SJCRH30 (cell line): ENCODE data around the gene TCEAL2. TPM values are rescaled to one million over a fixed set of nuclear protein-coding genes. Genes with fewer than 3 reads are reported as not detected.
"Not testable (repeated sequence)": the region's sequence is repeated elsewhere in the genome, so short reads cannot be mapped to it uniquely, and the experiment has no call there.

Experiments
- DNase-seq, 2 experiments: peaks; one replicate each; pipeline ENCODE4 v3.0.0-alpha.2; 2015 to 2020
- H3K27ac ChIP-seq: fragments of 250-450 bp; sonication (Bioruptor Pico); 2 replicates; pipeline ENCODE4 v1.5.1; 2020; ENCODE audit warnings: mild to moderate bottlenecking, moderate library complexity
- H3K27me3 ChIP-seq: fragments of 250-450 bp; sonication (Bioruptor Pico); 2 replicates; pipeline ENCODE4 v1.5.1; 2020; ENCODE audit warnings: mild to moderate bottlenecking, moderate library complexity
- H3K36me3 ChIP-seq: fragments of 250-450 bp; sonication (Bioruptor Pico); 2 replicates; pipeline ENCODE4 v1.5.1; 2020; ENCODE audit warnings: mild to moderate bottlenecking, moderate library complexity
- H3K4me1 ChIP-seq: fragments of 250-450 bp; sonication (Bioruptor Pico); 2 replicates; pipeline ENCODE4 v1.5.1; 2020; ENCODE audit warnings: mild to moderate bottlenecking, moderate library complexity
- H3K4me3 ChIP-seq: fragments of 250-450 bp; sonication (Bioruptor Pico); 2 replicates; pipeline ENCODE4 v1.5.1; 2020; ENCODE audit warnings: mild to moderate bottlenecking, moderate library complexity
- H3K9me3 ChIP-seq: fragments of 250-450 bp; sonication (Bioruptor Pico); replicated peaks from 2 replicates; pipeline ENCODE4 v1.5.1; 2020; ENCODE audit warnings: mild to moderate bottlenecking, moderate library complexity
- total RNA-seq: library from RNA; depleted of rRNA; stranded (reverse); fragments of >200 nt; shearing (Covaris generic); gene quantifications from 2 replicates; pipeline ENCODE4 v1.2.3, GENCODE V29; 2014; rRNA removed

Gene TCEAL2
- not detected in 2 replicates for total RNA-seq

DNA sequence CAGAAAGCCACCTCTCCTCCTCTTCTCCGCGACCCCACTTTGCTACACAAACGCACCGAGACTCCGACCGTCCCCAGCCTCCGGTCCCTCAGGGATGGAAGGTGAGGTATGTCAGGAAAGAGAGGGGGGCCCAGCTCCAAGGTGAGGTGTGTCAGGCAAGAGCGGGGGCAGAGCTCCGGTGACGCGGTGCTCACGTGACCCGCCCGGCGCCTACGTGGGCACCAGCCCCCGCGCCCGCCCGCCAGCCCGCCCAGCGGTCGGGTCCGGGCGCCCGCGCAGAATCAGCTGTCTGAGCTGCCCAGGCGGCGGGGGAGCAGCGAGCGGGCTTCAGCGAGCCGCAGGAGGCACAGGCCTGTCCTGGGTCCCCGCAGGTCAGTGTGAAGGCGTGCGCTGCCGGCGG lies at the start of gene TCEAL2:
TSS of gene TCEAL2 (plus strand) at position 244 of the 400 bp plus-strand sequence. CDS start 1,152 bp downstream, outside the sequence.
- not testable (repeated sequence) for H3K36me3 ChIP-seq, DNase-seq, H3K9me3 ChIP-seq, H3K4me3 ChIP-seq, H3K4me1 ChIP-seq, H3K27ac ChIP-seq, H3K27me3 ChIP-seq

DNA sequence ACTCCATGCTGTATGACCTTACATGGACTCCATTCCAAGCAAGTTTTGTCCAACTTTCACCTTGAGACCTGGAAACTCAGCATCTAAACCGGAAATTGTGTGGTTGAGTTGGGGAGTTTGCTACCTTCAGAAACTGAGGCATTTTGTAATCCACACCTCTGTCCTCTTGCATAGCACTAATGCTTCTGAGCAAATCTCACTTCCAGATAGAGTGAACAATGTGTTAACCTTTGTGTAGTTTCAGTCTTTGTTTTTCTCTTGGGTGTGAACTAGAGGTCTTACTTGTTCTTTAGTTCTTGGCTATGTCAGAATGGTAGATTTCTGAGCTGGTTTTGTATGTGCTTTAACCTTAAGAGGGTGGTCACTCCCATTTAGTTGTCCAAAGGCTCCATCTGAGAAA lies 48.1 kb upstream of the TCEAL2 start:
- no peaks in the 10 kb centered on the region for H3K27me3 ChIP-seq
- H3K27ac ChIP-seq: no peak overlapping the region
- no peak overlapping the region for H3K4me3 ChIP-seq
- H3K4me1 ChIP-seq: no peaks in the 10 kb centered on the region
- no peak for DNase-seq
- H3K9me3 ChIP-seq: no peaks in the 10 kb centered on the region
- H3K36me3 ChIP-seq: no peaks in the 10 kb centered on the region

DNA sequence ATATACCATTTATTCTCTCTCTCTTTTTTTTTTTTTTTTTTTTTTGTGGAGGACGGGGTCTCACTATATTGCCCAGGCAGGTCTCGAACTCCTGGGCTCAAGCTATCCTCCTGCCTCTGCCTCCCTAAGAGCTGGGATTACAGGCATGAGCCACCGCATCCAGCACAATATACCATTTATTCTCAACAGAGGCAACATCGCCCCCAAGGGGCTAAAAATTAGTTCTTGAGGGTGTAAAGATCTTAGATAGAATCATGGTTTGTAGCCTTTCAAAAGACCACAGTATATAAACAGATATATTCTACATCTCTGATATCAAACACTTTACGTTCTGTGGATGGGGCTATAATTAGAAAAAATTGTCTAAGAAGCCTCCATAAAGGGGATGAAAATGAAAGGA lies 39.8 kb upstream of the TCEAL2 start:
- Histone ChIP-seq H3K27ac (no peak overlapping the region), H3K9me3 (no peaks in the 10 kb centered on the region), H3K36me3 (no peaks in the 10 kb centered on the region), H3K27me3 (no peaks in the 10 kb centered on the region), H3K4me1 (no peaks in the 10 kb centered on the region), H3K4me3 (no peak overlapping the region)
- peak in 1 of 2 experiments; percentile 32 for DNase-seq

DNA sequence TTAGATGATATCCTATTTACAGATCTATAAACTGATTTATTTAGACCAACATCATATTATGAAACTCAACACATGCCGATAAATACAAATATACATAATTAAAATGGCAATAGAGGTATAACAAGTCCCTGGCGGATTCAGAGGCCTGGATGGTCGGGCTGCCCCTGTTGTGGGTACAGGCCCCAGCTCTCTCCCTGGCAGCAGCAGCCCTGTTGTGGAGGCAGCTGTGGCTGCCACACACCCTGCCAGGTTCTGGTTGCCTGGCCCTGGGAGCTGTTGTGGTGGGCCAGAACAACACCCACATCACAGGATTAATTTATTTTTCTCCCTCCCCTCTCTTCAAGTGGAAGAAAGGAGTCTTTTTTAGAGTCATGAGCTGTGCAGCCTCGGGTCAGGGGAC lies 12.1 kb upstream of the TCEAL2 start:
- no peaks in the 10 kb centered on the region for H3K4me1 ChIP-seq
- no peak for DNase-seq

DNA sequence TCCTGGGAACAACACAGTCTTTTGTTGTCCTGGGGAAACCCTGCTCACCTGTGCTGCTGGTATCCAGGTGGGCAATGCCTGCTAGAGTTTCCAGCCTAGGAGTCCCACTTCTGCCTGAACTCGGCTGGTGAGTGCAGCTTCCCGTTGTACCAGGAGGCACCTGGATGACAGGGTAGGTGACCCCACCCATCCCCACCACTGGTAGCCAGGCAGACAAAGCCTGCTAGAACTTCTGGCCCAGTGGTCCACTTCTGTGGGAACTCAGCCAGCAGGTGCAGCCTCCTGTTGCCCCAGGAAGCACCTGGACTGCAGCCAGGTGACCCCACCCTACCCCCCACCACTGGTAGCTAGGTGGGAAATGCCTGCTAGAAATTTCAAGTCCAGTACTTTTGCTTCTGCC lies 9.7 kb upstream of the TCEAL2 start:
- no peaks in the 10 kb centered on the region for H3K9me3 ChIP-seq
- H3K4me1 ChIP-seq: no peaks in the 10 kb centered on the region
- H3K27me3 ChIP-seq: no peaks in the 10 kb centered on the region
- H3K4me3 ChIP-seq: no peak overlapping the region
- no peak for DNase-seq
- no peak overlapping the region for H3K27ac ChIP-seq
- H3K36me3 ChIP-seq: no peaks in the 10 kb centered on the region

More for the DNA sequence above, 12.1 kb upstream of the TCEAL2 start:
- no peaks in the 10 kb centered on the region for H3K9me3 ChIP-seq
- H3K4me3 ChIP-seq: no peak overlapping the region
- no peaks in the 10 kb centered on the region for H3K36me3 ChIP-seq
- no peak overlapping the region for H3K27ac ChIP-seq
- H3K27me3 ChIP-seq: no peaks in the 10 kb centered on the region

DNA sequence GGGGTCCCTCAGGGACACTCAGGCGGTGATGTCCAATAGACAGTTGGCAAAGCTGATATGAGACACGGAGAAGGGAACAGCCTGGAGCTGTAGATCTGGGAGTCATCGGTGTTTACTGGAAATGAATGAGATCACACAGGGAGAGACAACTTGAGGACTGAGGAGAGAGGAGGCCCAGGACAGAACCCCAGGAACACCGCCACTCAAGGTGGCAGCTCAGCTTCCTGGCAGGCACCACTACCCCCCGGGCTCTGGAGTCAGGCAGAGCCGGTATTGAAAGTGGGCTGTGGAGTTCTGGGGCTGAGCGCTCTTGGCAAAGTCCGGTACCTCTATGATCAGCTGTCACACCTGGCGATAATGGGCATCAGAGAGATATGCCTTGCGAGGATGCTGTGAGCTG lies 465 bp upstream of the TCEAL2 start:
- not testable (repeated sequence) for H3K9me3 ChIP-seq, H3K4me3 ChIP-seq

DNA sequence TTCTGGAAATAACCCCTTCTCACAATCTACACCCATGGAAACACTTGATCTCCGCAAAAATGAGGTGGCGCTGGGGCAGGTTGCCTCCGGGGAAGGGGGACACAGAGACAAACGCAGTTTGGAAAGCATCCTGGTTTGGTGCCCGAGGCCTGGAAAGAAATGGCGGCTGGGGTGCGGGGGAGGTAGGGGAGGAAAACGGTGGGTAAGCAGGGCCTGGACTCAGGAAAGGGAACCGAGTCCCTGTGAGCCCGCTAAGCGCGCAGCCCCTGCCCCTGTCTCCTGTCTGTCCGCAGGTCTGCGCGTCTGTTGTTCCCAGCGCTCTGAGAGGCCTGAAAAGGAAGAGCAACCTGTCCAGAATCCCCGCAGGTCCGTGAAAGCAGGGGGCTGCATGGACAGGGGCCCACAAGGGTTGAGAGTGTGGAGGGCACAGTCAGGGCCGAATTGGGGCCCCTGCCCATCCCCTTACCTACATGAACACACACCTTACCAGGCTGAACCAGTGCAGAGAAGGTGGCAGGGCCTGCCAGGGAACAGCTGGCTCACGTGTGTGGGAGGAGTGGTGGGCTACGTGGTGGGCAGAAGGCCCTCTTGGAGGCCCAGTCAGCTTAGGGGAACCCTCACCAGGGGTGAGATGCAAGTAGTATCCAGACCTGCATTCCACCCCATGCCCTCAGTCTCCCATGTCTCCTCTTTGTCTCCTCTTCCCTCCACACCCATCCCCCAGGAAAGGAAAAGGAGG lies 770 bp downstream of the TCEAL2 start:
- DNase-seq, H3K27ac ChIP-seq, H3K4me1 ChIP-seq, H3K4me3 ChIP-seq, H3K36me3 ChIP-seq, H3K9me3 ChIP-seq, H3K27me3 ChIP-seq: not testable (repeated sequence)

More for the DNA sequence above, 465 bp upstream of the TCEAL2 start:
- not testable (repeated sequence) for H3K4me1 ChIP-seq, H3K36me3 ChIP-seq, H3K27me3 ChIP-seq, H3K27ac ChIP-seq, DNase-seq

DNA sequence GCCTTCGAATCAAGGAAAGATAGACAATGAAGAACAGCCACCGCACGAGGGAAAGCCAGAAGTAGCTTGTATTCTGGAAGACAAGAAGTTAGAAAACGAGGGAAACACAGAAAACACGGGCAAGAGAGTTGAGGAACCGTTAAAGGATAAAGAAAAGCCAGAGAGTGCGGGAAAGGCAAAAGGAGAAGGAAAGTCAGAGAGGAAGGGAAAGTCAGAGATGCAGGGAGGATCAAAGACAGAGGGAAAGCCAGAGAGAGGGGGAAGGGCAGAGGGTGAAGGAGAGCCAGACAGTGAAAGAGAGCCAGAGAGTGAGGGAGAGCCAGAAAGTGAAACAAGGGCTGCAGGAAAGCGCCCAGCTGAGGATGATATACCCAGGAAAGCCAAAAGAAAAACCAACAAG lies 1.4 kb downstream of the TCEAL2 start:
- Histone ChIP-seq H3K4me3 (no peak overlapping the region), H3K36me3 (no peaks in the 10 kb centered on the region), H3K9me3 (no peaks in the 10 kb centered on the region), H3K27me3 (no peaks in the 10 kb centered on the region), H3K27ac (no peak overlapping the region), H3K4me1 (no peaks in the 10 kb centered on the region)
- no peak for DNase-seq

DNA sequence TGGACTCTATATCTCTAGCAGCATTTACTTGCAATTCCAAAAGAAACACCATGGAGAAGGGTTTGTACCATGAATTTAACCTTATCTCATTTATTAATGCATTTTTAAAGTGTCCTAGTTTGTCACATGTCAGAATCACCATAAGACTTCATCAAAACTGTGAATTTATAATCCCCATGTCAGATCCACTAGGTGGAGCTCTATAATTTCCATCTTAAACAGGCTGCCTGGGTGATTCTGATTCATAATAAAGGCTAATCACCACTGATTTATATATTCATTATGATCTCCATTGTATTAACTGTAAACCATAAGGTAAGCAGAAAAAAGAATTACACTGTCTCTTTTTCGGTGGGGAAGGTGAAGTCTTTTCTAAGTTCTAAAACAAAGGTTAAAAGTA lies 4.0 kb downstream of the TCEAL2 start:
- Histone ChIP-seq H3K27ac (no peak overlapping the region), H3K4me1 (no peaks in the 10 kb centered on the region), H3K9me3 (no peaks in the 10 kb centered on the region), H3K27me3 (no peaks in the 10 kb centered on the region), H3K36me3 (no peaks in the 10 kb centered on the region), H3K4me3 (no peak overlapping the region)
- DNase-seq: peak in 1 of 2 experiments; percentile 10

DNA sequence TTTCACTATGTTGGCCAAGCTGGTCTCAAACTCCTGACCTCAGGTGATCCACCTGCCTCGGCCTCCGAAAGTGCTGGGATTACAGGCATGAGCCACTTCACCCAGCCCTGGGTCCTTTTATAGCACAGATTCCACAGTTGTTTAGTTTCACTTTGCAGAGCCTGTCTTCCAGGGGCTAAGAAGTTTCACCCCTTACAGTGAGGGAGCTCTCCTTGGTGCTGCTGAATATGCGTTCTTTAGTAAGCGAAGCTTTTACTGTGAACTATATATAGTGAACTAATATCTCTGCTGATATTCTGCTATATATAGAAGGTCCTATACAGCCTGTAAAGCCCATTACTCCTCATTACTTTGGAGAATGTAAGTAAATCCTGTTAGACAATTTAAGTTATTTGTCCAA lies 12.6 kb downstream of the TCEAL2 start:
- H3K4me1 ChIP-seq: no peaks in the 10 kb centered on the region
- no peaks in the 10 kb centered on the region for H3K36me3 ChIP-seq
- no peak overlapping the region for H3K27ac ChIP-seq

DNA sequence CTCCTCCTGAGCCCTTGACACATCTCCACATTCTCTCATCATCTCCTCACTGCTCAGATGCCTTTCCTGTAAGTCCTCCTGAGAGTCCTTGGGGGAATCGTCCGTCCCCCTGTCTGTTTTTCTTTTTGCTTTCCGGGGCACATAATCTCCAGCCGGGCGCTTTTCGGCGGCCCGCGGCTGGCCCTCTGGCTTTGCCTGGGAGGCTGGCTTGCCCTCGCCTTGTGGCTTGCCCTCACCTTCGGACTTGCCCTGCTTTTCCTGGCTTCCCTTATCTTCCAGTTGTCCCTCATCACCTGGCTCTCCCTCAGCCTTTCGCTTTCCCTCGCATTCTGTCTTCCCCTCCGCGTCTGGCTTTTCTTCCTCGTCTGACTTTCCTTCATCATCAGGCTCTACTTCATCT lies 15.4 kb downstream of the TCEAL2 start:
- not testable (repeated sequence) for H3K4me1 ChIP-seq, H3K36me3 ChIP-seq, H3K4me3 ChIP-seq, H3K9me3 ChIP-seq, DNase-seq, H3K27me3 ChIP-seq, H3K27ac ChIP-seq

More for the DNA sequence above, 12.6 kb downstream of the TCEAL2 start:
- H3K4me3 ChIP-seq: no peak overlapping the region
- H3K27me3 ChIP-seq: no peaks in the 10 kb centered on the region
- no peaks in the 10 kb centered on the region for H3K9me3 ChIP-seq
- DNase-seq: peak in 1 of 2 experiments; percentile 16

DNA sequence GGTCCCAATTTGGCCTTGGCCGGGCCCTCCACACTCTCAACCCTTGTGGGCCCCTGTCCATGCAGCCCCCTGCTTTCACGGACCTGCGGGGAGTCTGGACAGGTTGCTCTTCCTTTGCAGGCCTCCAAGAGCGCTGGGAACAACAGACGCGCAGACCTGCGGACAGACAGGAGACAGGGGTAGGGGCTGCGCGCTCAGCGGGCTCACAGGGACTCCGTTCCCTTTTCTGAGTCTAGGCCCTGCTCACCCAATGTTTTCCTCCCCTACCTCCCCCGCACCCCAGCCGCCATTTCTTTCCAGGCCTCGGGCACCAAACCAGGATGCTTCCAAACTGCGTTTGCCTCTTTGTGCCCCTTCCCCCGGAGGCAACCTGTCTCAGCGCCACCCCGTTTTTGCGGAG lies 16.2 kb downstream of the TCEAL2 start:
- DNase-seq, H3K36me3 ChIP-seq, H3K4me3 ChIP-seq, H3K27ac ChIP-seq, H3K9me3 ChIP-seq, H3K4me1 ChIP-seq, H3K27me3 ChIP-seq: not testable (repeated sequence)

DNA sequence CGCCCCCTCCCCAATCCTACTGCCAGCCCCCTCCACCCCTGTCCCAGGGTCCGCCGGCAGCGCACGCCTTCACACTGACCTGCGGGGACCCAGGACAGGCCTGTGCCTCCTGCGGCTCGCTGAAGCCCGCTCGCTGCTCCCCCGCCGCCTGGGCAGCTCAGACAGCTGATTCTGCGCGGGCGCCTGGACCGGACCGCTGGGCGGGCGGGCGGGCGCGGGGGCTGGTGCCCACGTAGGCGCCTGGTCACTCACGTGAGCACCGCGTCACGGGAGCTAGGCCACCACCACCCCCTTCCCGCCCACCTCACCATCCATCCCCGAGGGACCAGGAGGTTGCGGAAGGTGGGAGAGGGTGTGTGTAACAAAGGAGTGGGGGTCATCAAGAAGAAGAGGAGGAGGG lies 16.8 kb downstream of the TCEAL2 start, which contains the start of gene TCEAL6:
TSS of gene TCEAL6 (minus strand) at position 208 of the 400 bp plus-strand sequence.
- H3K9me3 ChIP-seq, H3K27ac ChIP-seq: not testable (repeated sequence)

DNA sequence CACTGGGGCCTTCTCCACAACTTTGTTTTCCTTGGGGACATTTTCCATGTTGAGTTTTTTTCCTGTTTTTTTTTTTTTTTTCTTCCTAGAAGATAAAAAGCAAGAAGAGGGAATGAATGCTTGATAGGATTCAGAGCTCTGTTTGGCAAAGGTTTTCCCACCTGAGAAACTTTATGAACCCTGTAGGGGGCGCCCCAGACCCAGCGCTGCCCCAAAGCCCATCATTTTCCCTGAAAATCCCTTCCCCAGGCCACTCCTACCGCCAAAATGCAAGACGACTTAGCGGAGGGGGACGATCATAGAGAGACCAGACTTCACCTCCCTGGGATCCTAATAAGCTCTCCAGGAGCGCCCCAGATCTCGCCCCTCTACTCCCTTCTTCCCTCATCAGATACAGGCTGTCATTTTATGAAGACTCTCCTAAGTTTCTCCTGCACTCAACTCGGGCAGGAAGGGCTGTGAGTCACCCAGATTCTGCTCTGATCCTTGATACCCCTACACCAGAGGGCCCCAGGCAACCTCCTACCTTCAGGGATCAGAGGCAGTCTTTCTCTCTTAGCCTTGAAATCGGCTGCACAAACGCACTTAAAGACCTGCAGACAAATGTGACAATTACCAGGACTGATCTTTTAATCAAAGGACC lies 28.9 kb downstream of the TCEAL2 start:
- Histone ChIP-seq H3K4me3 (no peak overlapping the region), H3K36me3 (no peaks in the 10 kb centered on the region), H3K27me3 (no peaks in the 10 kb centered on the region), H3K27ac (no peak overlapping the region), H3K4me1 (no peaks in the 10 kb centered on the region), H3K9me3 (no peaks in the 10 kb centered on the region)
- peak in 1 of 2 experiments; percentile 5 for DNase-seq

More for the DNA sequence above, 16.8 kb downstream of the TCEAL2 start, which contains the start of gene TCEAL6:
- H3K4me1 ChIP-seq, DNase-seq, H3K4me3 ChIP-seq, H3K36me3 ChIP-seq, H3K27me3 ChIP-seq: not testable (repeated sequence)

DNA sequence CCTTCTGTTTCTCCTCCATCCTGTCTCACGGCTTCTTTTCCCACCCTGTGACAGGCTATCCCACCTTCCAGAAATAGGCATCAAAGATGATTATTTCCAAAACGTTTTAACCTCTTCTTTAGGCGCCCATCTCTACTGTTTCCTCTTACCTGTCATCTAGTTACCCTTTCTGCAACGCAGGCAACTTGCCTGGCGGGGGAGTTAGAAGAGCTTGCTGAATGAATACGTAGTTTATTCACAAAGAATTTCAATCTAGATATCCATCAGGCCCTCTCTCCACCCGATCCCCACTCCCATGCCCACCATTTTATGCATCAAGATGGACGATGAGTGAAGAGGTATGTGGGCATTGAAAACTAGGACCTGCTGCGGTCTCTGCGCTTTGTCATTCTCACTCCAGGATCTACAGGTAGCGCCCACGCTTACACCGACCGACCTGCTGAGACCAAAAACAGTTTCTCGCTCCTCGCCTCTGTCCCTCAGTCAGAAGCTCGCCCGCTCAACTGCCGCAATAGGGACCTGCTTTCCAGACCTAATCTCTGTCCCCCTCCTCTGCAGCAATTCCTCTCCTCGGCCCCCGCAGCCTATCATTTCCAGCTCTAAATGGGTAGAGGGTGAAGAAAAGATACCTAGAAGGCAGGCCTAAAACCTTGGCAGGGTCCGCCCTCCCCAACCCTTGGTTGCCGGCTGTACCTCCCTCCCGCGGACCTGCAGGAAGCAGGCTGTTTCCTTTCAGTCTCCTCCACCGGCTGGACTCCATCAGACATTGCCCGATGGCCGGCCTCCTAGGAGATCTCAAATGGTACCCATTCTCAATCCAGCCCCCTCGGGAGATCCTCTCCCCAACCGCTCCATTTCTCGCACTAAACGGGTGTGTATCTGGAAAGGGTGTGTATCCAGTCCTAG lies 29.7 kb downstream of the TCEAL2 start:
- Histone ChIP-seq H3K36me3 (no peaks in the 10 kb centered on the region), H3K4me3 (no peak overlapping the region)

More for the DNA sequence above, 29.7 kb downstream of the TCEAL2 start:
- Histone ChIP-seq H3K9me3 (no peaks in the 10 kb centered on the region), H3K27ac (no peak overlapping the region), H3K27me3 (no peaks in the 10 kb centered on the region), H3K4me1 (no peaks in the 10 kb centered on the region)
- no peak for DNase-seq
